ENCODE measurements around the gene ACOX3. TPM values are rescaled to one million over a fixed set of nuclear protein-coding genes. Genes with fewer than 3 reads are reported as not detected.
"Not testable (repeated sequence)": the region's sequence is repeated elsewhere in the genome, so short reads cannot be mapped to it uniquely, and the experiment has no call there.

The ACOX3 gene
- total RNA-seq = 28.4 and 29.9 TPM in 2 replicates

GRCh38 chr4:8440492-8441311 is at the start of gene ACOX3, which contains the start of gene TRMT44:
TSS of gene ACOX3 (minus strand) at chr4:8440723. CDS start at chr4:8416521, 24,202 bp downstream.
TSS of gene TRMT44 (plus strand) at chr4:8440777. CDS start at chr4:8440823, 46 bp downstream.
- Mint-ChIP-seq H3K36me3 (ENCODE audit: low read depth) (peaks cover 17% of the 10 kb centered on the region), H3K4me1 (ENCODE audit: low read depth) (peaks cover 64% of the 10 kb centered on the region), H3K4me3 (ENCODE audit: low read depth) (peak within 1 kb of the TSS; percentile 95), H3K27ac (peak within 1 kb of the TSS; percentile 89), H3K9me3 (peaks cover 6% of the 10 kb centered on the region), H3K27me3 (ENCODE audit: low read depth) (no peaks in the 10 kb centered on the region)
- DNase-seq (ENCODE audit: low spot score) = peak; percentile 93
- intact Hi-C loops (cut with micrococcal nuclease) = loop anchor here (1.0 kb wide), 1 partner anchor 12 kb away; no protein-coding TSS in a partner anchor

- DNase-seq (ENCODE audit: low spot score) = no peak
- no peaks in the 10 kb centered on the region for H3K36me3 Mint-ChIP-seq (ENCODE audit: low read depth)
- no peak overlapping the region for H3K27ac Mint-ChIP-seq
- no peaks in the 10 kb centered on the region for H3K27me3 Mint-ChIP-seq (ENCODE audit: low read depth)
- no peak overlapping the region for H3K4me3 Mint-ChIP-seq (ENCODE audit: low read depth)
- no peaks in the 10 kb centered on the region for H3K4me1 Mint-ChIP-seq (ENCODE audit: low read depth)
- no peaks in the 10 kb centered on the region for H3K9me3 Mint-ChIP-seq
- intact Hi-C loops (cut with micrococcal nuclease) = no loop called here
Observed at GRCh38 chr4:8488791-8489369, 48.4 kb upstream of the ACOX3 start.

- H3K4me3 Mint-ChIP-seq (ENCODE audit: low read depth); H3K27me3 Mint-ChIP-seq (ENCODE audit: low read depth); H3K4me1 Mint-ChIP-seq (ENCODE audit: low read depth): not testable (repeated sequence)
Observed at GRCh38 chr4:8486643-8487042, 46.1 kb upstream of the ACOX3 start.

GRCh38 chr4:8480221-8480620 is 39.7 kb upstream of the ACOX3 start:
- no peaks in the 10 kb centered on the region for H3K4me1 Mint-ChIP-seq (ENCODE audit: low read depth)
- H3K9me3 Mint-ChIP-seq = no peaks in the 10 kb centered on the region
- DNase-seq (ENCODE audit: low spot score) = no peak
- H3K4me3 Mint-ChIP-seq (ENCODE audit: low read depth) = no peak overlapping the region
- peaks cover 8% of the 10 kb centered on the region for H3K36me3 Mint-ChIP-seq (ENCODE audit: low read depth)
- no peak overlapping the region for H3K27ac Mint-ChIP-seq
- intact Hi-C loops (cut with micrococcal nuclease) = no loop called here
- no peaks in the 10 kb centered on the region for H3K27me3 Mint-ChIP-seq (ENCODE audit: low read depth)

More at GRCh38 chr4:8486643-8487042, 46.1 kb upstream of the ACOX3 start:
- H3K27ac Mint-ChIP-seq; H3K9me3 Mint-ChIP-seq; DNase-seq (ENCODE audit: low spot score); H3K36me3 Mint-ChIP-seq (ENCODE audit: low read depth); intact Hi-C loops (cut with micrococcal nuclease): not testable (repeated sequence)

- H3K9me3 Mint-ChIP-seq = no peaks in the 10 kb centered on the region
- H3K4me3 Mint-ChIP-seq (ENCODE audit: low read depth) = no peak overlapping the region
- H3K36me3 Mint-ChIP-seq (ENCODE audit: low read depth) = peaks cover 8% of the 10 kb centered on the region
- no peak overlapping the region for H3K27ac Mint-ChIP-seq
- H3K4me1 Mint-ChIP-seq (ENCODE audit: low read depth) = no peaks in the 10 kb centered on the region
- H3K27me3 Mint-ChIP-seq (ENCODE audit: low read depth) = no peaks in the 10 kb centered on the region
- intact Hi-C loops (cut with micrococcal nuclease) = no loop called here
- no peak for DNase-seq (ENCODE audit: low spot score)
Observed at GRCh38 chr4:8478801-8479744, 38.5 kb upstream of the ACOX3 start.

- intact Hi-C loops (cut with micrococcal nuclease) = no loop called here
- Mint-ChIP-seq H3K27me3 (ENCODE audit: low read depth) (no peaks in the 10 kb centered on the region), H3K4me3 (ENCODE audit: low read depth) (no peak overlapping the region), H3K9me3 (no peaks in the 10 kb centered on the region), H3K36me3 (ENCODE audit: low read depth) (peaks cover 8% of the 10 kb centered on the region), H3K4me1 (ENCODE audit: low read depth) (no peaks in the 10 kb centered on the region), H3K27ac (no peak overlapping the region)
- DNase-seq (ENCODE audit: low spot score) = no peak
Observed at GRCh38 chr4:8478371-8478770, 37.8 kb upstream of the ACOX3 start.

- Mint-ChIP-seq H3K4me1 (ENCODE audit: low read depth) (no peaks in the 10 kb centered on the region), H3K36me3 (ENCODE audit: low read depth) (peaks cover 8% of the 10 kb centered on the region), H3K4me3 (ENCODE audit: low read depth) (no peak overlapping the region), H3K27me3 (ENCODE audit: low read depth) (no peaks in the 10 kb centered on the region), H3K27ac (no peak overlapping the region), H3K9me3 (no peaks in the 10 kb centered on the region)
- no peak for DNase-seq (ENCODE audit: low spot score)
- intact Hi-C loops (cut with micrococcal nuclease) = no loop called here
Observed at GRCh38 chr4:8477676-8478075, 37.2 kb upstream of the ACOX3 start.

GRCh38 chr4:8477095-8477635 is 36.6 kb upstream of the ACOX3 start:
- intact Hi-C loops (cut with micrococcal nuclease) = no loop called here
- no peak overlapping the region for H3K27ac Mint-ChIP-seq
- H3K4me1 Mint-ChIP-seq (ENCODE audit: low read depth) = no peaks in the 10 kb centered on the region
- H3K9me3 Mint-ChIP-seq = no peaks in the 10 kb centered on the region
- no peaks in the 10 kb centered on the region for H3K27me3 Mint-ChIP-seq (ENCODE audit: low read depth)
- no peak overlapping the region for H3K4me3 Mint-ChIP-seq (ENCODE audit: low read depth)
- peaks cover 8% of the 10 kb centered on the region for H3K36me3 Mint-ChIP-seq (ENCODE audit: low read depth)
- no peak for DNase-seq (ENCODE audit: low spot score)

- Mint-ChIP-seq H3K27ac (no peak overlapping the region), H3K27me3 (ENCODE audit: low read depth) (no peaks in the 10 kb centered on the region), H3K4me1 (ENCODE audit: low read depth) (no peaks in the 10 kb centered on the region), H3K9me3 (no peaks in the 10 kb centered on the region), H3K36me3 (ENCODE audit: low read depth) (peaks cover 8% of the 10 kb centered on the region), H3K4me3 (ENCODE audit: low read depth) (no peak overlapping the region)
- intact Hi-C loops (cut with micrococcal nuclease) = no loop called here
- no peak for DNase-seq (ENCODE audit: low spot score)
Observed at GRCh38 chr4:8475751-8476575, 35.4 kb upstream of the ACOX3 start.

GRCh38 chr4:8474856-8475255 is 34.3 kb upstream of the ACOX3 start:
- no peaks in the 10 kb centered on the region for H3K27me3 Mint-ChIP-seq (ENCODE audit: low read depth)
- H3K4me3 Mint-ChIP-seq (ENCODE audit: low read depth) = no peak overlapping the region
- no peak for DNase-seq (ENCODE audit: low spot score)
- intact Hi-C loops (cut with micrococcal nuclease) = no loop called here
- H3K9me3 Mint-ChIP-seq = no peaks in the 10 kb centered on the region
- no peak overlapping the region for H3K27ac Mint-ChIP-seq
- H3K36me3 Mint-ChIP-seq (ENCODE audit: low read depth) = peaks cover 8% of the 10 kb centered on the region
- H3K4me1 Mint-ChIP-seq (ENCODE audit: low read depth) = no peaks in the 10 kb centered on the region

GRCh38 chr4:8473920-8474590 is 33.5 kb upstream of the ACOX3 start:
- Mint-ChIP-seq H3K27me3 (ENCODE audit: low read depth) (no peaks in the 10 kb centered on the region), H3K27ac (no peak overlapping the region), H3K4me3 (ENCODE audit: low read depth) (no peak overlapping the region), H3K36me3 (ENCODE audit: low read depth) (peaks cover 11% of the 10 kb centered on the region), H3K4me1 (ENCODE audit: low read depth) (no peaks in the 10 kb centered on the region), H3K9me3 (no peaks in the 10 kb centered on the region)
- DNase-seq (ENCODE audit: low spot score) = no peak
- intact Hi-C loops (cut with micrococcal nuclease) = no loop called here

All from activated T-helper 2 cell treated with anti-CD3 and anti-CD28 coated beads, Interferon-gamma antibody, Interleukin-2, Interleukin-4, amounts not matched to agents 10 μg/mL and 5 μg/mL and 100 μg/mL, durations not matched to agents 14 hours and 24 hours and 36 hours (primary cell).